GM12878 (cell line): ENCODE data around the gene TSC2. TPM values are rescaled to one million over a fixed set of nuclear protein-coding genes. Genes with fewer than 3 reads are reported as not detected.

Experiments
- ATAC-seq: fragments of 200-7000 bp; cut with Tn5 transposase; 3 replicates; pipeline ENCODE4 v1.9.1; 2020; ENCODE audit warnings: mild to moderate bottlenecking, moderate library complexity
- BruUV-seq: library from RNA; stranded (reverse); fragments of 400-500 nt; replicated peaks from 2 replicates; lab custom pipeline; 2021; lab: Mats Ljungman, UMichigan
- CTCF ChIA-PET: fragments of 300-600 bp; sonication (Branson Sonifier 250); formaldehyde crosslinking; extraction: SDS; loops from one replicate; lab custom pipeline; 2021; ENCODE audit warnings: inconsistent platforms; lab: Yijun Ruan, JAX
- POLR2A ChIA-PET: fragments of 350-600 bp; formaldehyde crosslinking; extraction: SDS; loops from one replicate; lab custom pipeline; 2021; ENCODE audit warnings: inconsistent platforms; lab: Charles Lee
- RAD21 ChIA-PET: fragments of 300-600 bp; sonication (Branson Sonifier 250); formaldehyde crosslinking; loops from one replicate; lab custom pipeline; 2023; ENCODE audit warnings: antibody characterized with exemption; ENCODE audit not compliant: unreplicated experiment; lab: Charles Lee
- SMC1A ChIA-PET: fragments of 300-600 bp; sonication (Branson Sonifier 250); formaldehyde crosslinking; loops from one replicate; lab custom pipeline; 2023; ENCODE audit not compliant: unreplicated experiment, uncharacterized antibody; lab: Charles Lee
- DNase-seq: peaks from one replicate; pipeline ENCODE4 v3.0.0-alpha.2; 2011; ENCODE audit warnings: low read depth, low spot score
- FAIRE-seq: peaks from 3 replicates; lab custom pipeline; 2011; peaks lifted over from hg19 to GRCh38; lab: Jason Lieb, UNC
- H2AFZ ChIP-seq: 2 replicates; pipeline ENCODE4 v1.6.0; 2011; ENCODE audit warnings: low read depth, low read length, control low read depth; ENCODE audit not compliant: control insufficient read depth
- H3K27ac ChIP-seq: 2 replicates; pipeline ENCODE4 v1.5.1; 2011; ENCODE audit warnings: control low read depth; ENCODE audit not compliant: control insufficient read depth, insufficient read depth
- H3K27me3 ChIP-seq, 2 experiments: replicated peaks in 1 of 2; 2 replicates each; pipeline versions ENCODE4 v1.6.0 to v1.6.1; 2011; ENCODE audit warnings: low read length in 1 of 2; ENCODE audit not compliant: control insufficient read depth in 2 of 2, insufficient read depth in 2 of 2
- H3K36me3 ChIP-seq, 2 experiments: 2 replicates each; pipeline ENCODE4 v1.5.1; 2011; ENCODE audit warnings: low read length in 1 of 2; ENCODE audit not compliant: control insufficient read depth in 2 of 2, insufficient read depth in 2 of 2
- H3K4me1 ChIP-seq: 2 replicates; pipeline ENCODE4 v1.6.1; 2011; ENCODE audit warnings: mild to moderate bottlenecking, low read length, moderate library complexity, mixed read lengths; ENCODE audit not compliant: control insufficient read depth, insufficient read depth
- H3K4me2 ChIP-seq: 2 replicates; pipeline ENCODE4 v1.6.0; 2011; ENCODE audit warnings: control low read depth; ENCODE audit not compliant: control insufficient read depth, insufficient read depth
- H3K4me3 ChIP-seq: fragments of 200-600 bp; sonication (generic); 2 replicates; pipeline ENCODE4 v1.5.1; 2016
- H3K79me2 ChIP-seq: 2 replicates; pipeline ENCODE4 v1.6.0; 2011; ENCODE audit warnings: low read length; ENCODE audit not compliant: control insufficient read depth, insufficient read depth
- H3K9ac ChIP-seq: 2 replicates; pipeline ENCODE4 v1.8.0; 2011; ENCODE audit warnings: low read length, control low read depth, mixed read lengths; ENCODE audit not compliant: control insufficient read depth, insufficient read depth
- H3K9me3 ChIP-seq: replicated peaks from 3 replicates; pipeline ENCODE4 v1.5.1; 2011; ENCODE audit warnings: mild to moderate bottlenecking, low read length; ENCODE audit not compliant: control insufficient read depth, insufficient read depth
- H4K20me1 ChIP-seq: 2 replicates; pipeline ENCODE4 v1.6.0; 2011; ENCODE audit not compliant: control insufficient read depth, insufficient read depth
- ASH2L ChIP-seq: fragments of 300-600, 200-600 bp; sonication (generic); IDR thresholded peaks from 2 replicates; pipeline ENCODE4 v1.6.1; 2017; ENCODE audit warnings: low read depth, mild to moderate bottlenecking, borderline replicate concordance
- CREM ChIP-seq: IDR thresholded peaks from 2 replicates; pipeline ENCODE4 v1.6.1; 2014; ENCODE audit warnings: antibody characterized with exemption, low read depth
- CUX1 ChIP-seq: IDR thresholded peaks from 2 replicates; pipeline ENCODE4 v1.6.1; 2012; ENCODE audit warnings: improper control_type of control experiment, low read depth, low read length; ENCODE audit not compliant: insufficient replicate concordance
- DPF2 ChIP-seq: fragments of 450-650 bp; IDR thresholded peaks from 2 replicates; pipeline ENCODE4 v1.6.1; 2017; ENCODE audit warnings: mild to moderate bottlenecking
- PAX5 ChIP-seq: IDR thresholded peaks from 2 replicates; pipeline ENCODE4 v1.6.1; 2011; ENCODE audit warnings: low read depth, low read length, borderline replicate concordance
- POLR2AphosphoS2 ChIP-seq: IDR thresholded peaks from 2 replicates; pipeline ENCODE4 v1.6.1; 2011; ENCODE audit warnings: low read depth, mild to moderate bottlenecking, low read length, improper control_type of control experiment, moderate library complexity
- ZNF207 ChIP-seq: fragments of 450-650 bp; IDR thresholded peaks from 2 replicates; pipeline ENCODE4 v1.6.1; 2014; ENCODE audit warnings: antibody characterized with exemption, mild to moderate bottlenecking, borderline replicate concordance
- WGBS: methylation state at CpG from one replicate; pipeline ENCODE4 v1.1.6; 2016; ENCODE audit warnings: low lambda C conversion rate; ENCODE audit not compliant: insufficient replicate concordance, insufficient coverage; ENCODE audit errors: missing lambda C conversion rate; 5-methylcytosine and 5-hydroxymethylcytosine counted together
- in situ Hi-C: fragments of 300-500 bp; cut with MboI; formaldehyde crosslinking; loops from 9 replicates; pipeline ENCODE4 v1.14.3; 2018; ENCODE audit warnings: mixed read lengths
- intact Hi-C: fragments of 100-400 bp; cut with micrococcal nuclease; formaldehyde crosslinking; loops from one replicate; pipeline ENCODE4 v1.14.2; 2022; ENCODE audit not compliant: unreplicated experiment
- polyA plus RNA-seq, 11 experiments: library from polyadenylated mRNA; depleted of rRNA in 4 of 11; unstranded in 6 of 11; stranded (reverse) in 5 of 11; fragments of >200 nt; fragmentation: Nextera tagmentation in 4 of 11; fragmentation: Illumina TruSeq in 1 of 11; extraction: Ambion mirVana in 4 of 11; extraction: Trizol in 1 of 11; gene quantifications; 1 replicate in 1 of 11; 2 replicates in 10 of 11; pipeline versions ENCODE4 v1.2.1 to v1.2.3, GENCODE V29; 2011 to 2016; ENCODE audit warnings: inconsistent platforms in 2 of 11, missing spikeins in 2 of 11, low read depth in 1 of 11
- total RNA-seq, 4 experiments: library from RNA; depleted of rRNA in 3 of 4; stranded (reverse); fragments of >200 nt in 3 of 4; fragmentation: Illumina TruSeq in 1 of 4; extraction: Trizol in 1 of 4; gene quantifications; 2 replicates each; pipeline versions ENCODE4 v1.2.1 to v1.2.3, GENCODE V29; 2013 to 2021

Gene TSC2
- total and polyA plus RNA-seq, 10 of the 15 experiments (the other 5 are each of a cell fraction or from before 2014, with no cell fraction given): 1.6 to 77.0 (median 21.6) TPM

- Histone ChIP-seq H3K4me2 (no peak overlapping the region), H3K27ac (no peak overlapping the region), H4K20me1 (no peaks in the 10 kb centered on the region), H3K9ac (no peak overlapping the region), H3K9me3 (no peaks in the 10 kb centered on the region), H2AFZ (no peak overlapping the region), H3K36me3 (peaks cover 0 to 6% of the 10 kb centered on the region in 2 experiments; a peak in 3 of 4 replicates), H3K79me2 (no peaks in the 10 kb centered on the region), H3K4me1 (no peaks in the 10 kb centered on the region), H3K4me3 (no peak overlapping the region), H3K27me3 (no peaks in the 10 kb centered on the region)
- in situ Hi-C loops: loop anchor here (10.0 kb wide), 1 partner anchor 60 kb away; the partner anchor contains the start of gene RAB26
- ATAC-seq (no peak), FAIRE-seq (no peak), DNase-seq (no peak)
- 93% methylated on average over 28 of the region's 29 CpGs for WGBS
- RAD21 ChIA-PET: no interaction called here
- intact Hi-C loops: no loop called here
- TF ChIP-seq PAX5 (no peak), ZNF207 (no peak), ASH2L (no peak), POLR2AphosphoS2 (no peak), DPF2 (no peak), CREM (no peak), CUX1 (no peak)
- CTCF ChIA-PET: no interaction called here
- SMC1A ChIA-PET: no interaction called here
- no TSS peak for BruUV-seq
- POLR2A ChIA-PET: no interaction called here
Observed at GRCh38 chr16:2084895-2085625, 37.3 kb downstream of the TSC2 start.
